Aorta (tissue), 5 donors: Measurements from ENCODE around the gene ASMT. TPM values are rescaled to one million over a fixed set of nuclear protein-coding genes. Genes with fewer than 3 reads are reported as not detected.

Experiments
- ATAC-seq: fragments of 200-7000 bp; cut with Tn5 transposase; one replicate; pipeline ENCODE4 v1.9.1; 2022; ENCODE audit warnings: moderate library complexity; ENCODE audit not compliant: low FRiP score
- DNase-seq, 2 donors: peaks; one replicate each; pipeline ENCODE4 v3.0.0-alpha.2; 2020
- H3K27ac ChIP-seq, 2 donors: one replicate each; pipeline ENCODE4 v1.5.1; 2013; ENCODE audit warnings: low read length in 2 of 2, mild to moderate bottlenecking in 2 of 2, moderate library complexity in 2 of 2, control low read depth in 1 of 2, inconsistent platforms in 1 of 2, low read depth in 1 of 2
- H3K27me3 ChIP-seq, 2 donors: one replicate each; pipeline ENCODE4 v1.6.1; 2013; ENCODE audit warnings: control low read depth in 1 of 2, low read length in 1 of 2, mild to moderate bottlenecking in 1 of 2, moderate library complexity in 1 of 2; ENCODE audit not compliant: insufficient read depth in 2 of 2, control insufficient read depth in 1 of 2
- H3K36me3 ChIP-seq, 2 donors: one replicate each; pipeline ENCODE4 v1.6.1; 2013; ENCODE audit warnings: control low read depth in 1 of 2, low read length in 1 of 2, mild to moderate bottlenecking in 1 of 2; ENCODE audit not compliant: insufficient read depth in 2 of 2, control insufficient read depth in 1 of 2
- H3K4me1 ChIP-seq, 2 donors: one replicate each; pipeline ENCODE4 v1.6.1; 2013; ENCODE audit warnings: low read length in 2 of 2, control low read depth in 1 of 2, mild to moderate bottlenecking in 1 of 2, moderate library complexity in 1 of 2; ENCODE audit not compliant: insufficient read depth in 2 of 2, control insufficient read depth in 1 of 2
- H3K4me3 ChIP-seq, 2 donors: one replicate each; pipeline ENCODE4 v1.5.1; 2013; ENCODE audit warnings: low read length in 2 of 2, control low read depth in 1 of 2, mild to moderate bottlenecking in 1 of 2
- H3K9me3 ChIP-seq: one replicate; pipeline ENCODE4 v1.6.1; 2013; ENCODE audit warnings: mild to moderate bottlenecking, low read length; ENCODE audit not compliant: control insufficient read depth
- WGBS, 2 donors: extraction: QIAGEN DNeasy Blood & Tissue Kit; methylation state at CpG; one replicate each; pipeline ENCODE4 v1.1.7; 2013; 5-methylcytosine and 5-hydroxymethylcytosine counted together
- intact Hi-C, 2 donors: fragments of 100-400 bp; cut with DNase I; formaldehyde crosslinking; loops; one replicate each; pipeline versions ENCODE4 v1.14.2 to v1.15.0; 2022
- polyA plus RNA-seq, 2 donors: library from polyadenylated mRNA; stranded (reverse); fragments of 200-250 nt; gene quantifications; one replicate each; pipeline ENCODE4 v1.2.3, GENCODE V29; 2013
- total RNA-seq, 2 donors: library from RNA; stranded (reverse); fragmentation: NEBNext Ultra II Directional; extraction: Animal tissue kit (Norgen Biotek cat#: 25700); gene quantifications; one replicate each; pipeline ENCODE4 v1.2.1, GENCODE V29; 2021
- donor health status: healthy with polysubstance abuse.
- donor health status: Bipolar disorder and iron deficiency.
- donor health status: DM: no; HTN: no; CAD: no.
- donor health status: DM: no; HTN: no; CAD: no.
- donor health status: DM: yes; HTN: yes; CAD: no.

The ASMT gene
- total and polyA plus RNA-seq, 4 donors: 0.69 to 6.9 (median 1.3) TPM; not detected in 1

- no peak overlapping the region for H3K27ac ChIP-seq
- no peaks in the 10 kb centered on the region for H3K27me3 ChIP-seq
- no peak overlapping the region for H3K4me3 ChIP-seq
- ATAC-seq (no peak), DNase-seq (peak; percentile 52 to 73)
- H3K4me1 ChIP-seq: no peaks in the 10 kb centered on the region
- intact Hi-C loops: loop anchor here (5.0 to 10.0 kb wide), 2 partner anchors 141 to 911 kb away; partner anchors contain the start of genes ASMTL (in 2 of the 2), DHRSX (in 1 of the 2) and ZBED1 (in 1 of the 2)
- peaks cover 0 to 9% of the 10 kb centered on the region in 2 donors for H3K36me3 ChIP-seq
- WGBS, 2 donors: 90 to 92% methylated on average over 60 of the region's 60 CpGs
- no peaks in the 10 kb centered on the region for H3K9me3 ChIP-seq
Measured at GRCh38 chrX:1593286-1594271, 21.3 kb upstream of the ASMT start.

DNA sequence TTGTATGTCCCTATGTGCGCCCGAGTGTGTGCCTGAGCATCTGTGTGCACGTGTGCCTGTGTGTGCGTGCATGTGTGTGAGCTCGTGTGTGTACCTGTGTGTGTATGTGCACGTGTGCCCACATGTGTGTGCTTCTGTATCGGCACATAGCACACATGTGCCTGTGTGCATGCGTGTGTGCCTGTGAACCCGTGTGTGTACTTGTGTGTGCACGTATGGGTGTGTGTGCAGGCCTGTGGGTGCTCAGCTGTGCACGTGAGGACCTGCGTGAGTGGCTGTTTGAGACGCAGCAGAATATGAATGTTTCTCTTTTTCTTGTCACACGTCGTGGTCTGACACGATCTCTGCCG, 19.2 kb upstream of the ASMT start:
- DNase-seq (no peak), ATAC-seq (no peak)
- H3K4me3 ChIP-seq: no peak overlapping the region
- no peaks in the 10 kb centered on the region for H3K27me3 ChIP-seq
- H3K27ac ChIP-seq: no peak overlapping the region
- intact Hi-C loops: loop anchor here in 1 of 2 donors (10.0 kb wide), 1 partner anchor 909 kb away; the partner anchor contains the start of genes DHRSX and ZBED1
- H3K9me3 ChIP-seq: no peaks in the 10 kb centered on the region
- peaks cover 0 to 19% of the 10 kb centered on the region in 2 donors for H3K36me3 ChIP-seq
- 92 to 93% methylated on average over 17 of the region's 17 CpGs for WGBS, 2 donors
- H3K4me1 ChIP-seq: no peaks in the 10 kb centered on the region

DNA sequence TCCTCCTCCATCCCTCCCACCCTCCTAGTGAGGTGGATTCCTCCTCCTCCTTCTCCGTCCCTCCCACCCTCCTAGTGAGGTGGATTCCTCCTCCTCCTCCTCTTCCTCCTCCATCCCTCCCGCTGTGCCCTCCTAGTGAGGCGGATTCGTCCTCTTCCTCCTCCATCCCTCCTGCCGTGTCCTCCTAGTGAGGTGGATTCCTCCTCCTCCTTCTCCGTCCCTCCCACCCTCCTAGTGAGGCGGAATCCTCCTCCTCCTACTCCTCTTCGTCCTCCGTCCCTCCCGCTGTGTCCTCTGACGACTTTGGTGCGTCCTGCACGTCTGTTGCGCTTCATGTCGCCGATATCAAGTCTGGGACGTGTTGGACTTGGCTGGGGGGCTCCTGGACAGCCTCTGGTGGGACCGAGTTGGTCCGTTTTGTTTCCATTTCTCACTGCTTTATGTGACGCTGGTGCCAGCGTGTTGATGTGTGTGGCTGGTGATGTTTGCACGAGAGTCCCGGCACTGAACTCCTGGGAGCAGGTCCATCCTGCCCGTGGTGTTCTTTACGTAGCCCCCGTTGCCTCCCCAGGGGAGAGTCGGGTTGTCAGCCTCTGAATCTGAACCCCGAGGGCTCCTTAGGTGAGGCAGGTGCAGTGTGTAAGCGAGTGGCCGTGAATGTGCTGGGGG, 18.0 kb upstream of the ASMT start:
- peaks cover 9 to 29% of the 10 kb centered on the region in 2 donors for H3K36me3 ChIP-seq
- intact Hi-C loops: loop anchor here in 1 of 2 donors (10.0 kb wide), 1 partner anchor 908 kb away; the partner anchor contains the start of genes DHRSX and ZBED1
- 84 to 86% methylated on average over 25 to 26 of the region's 30 CpGs for WGBS, 2 donors
- no peaks in the 10 kb centered on the region for H3K4me1 ChIP-seq
- no peak overlapping the region for H3K4me3 ChIP-seq
- DNase-seq (peak in 1 of 2 donors; percentile 44), ATAC-seq (no peak)
- H3K27ac ChIP-seq: no peak overlapping the region
- H3K9me3 ChIP-seq: no peaks in the 10 kb centered on the region
- H3K27me3 ChIP-seq: no peaks in the 10 kb centered on the region

GRCh38 chrX:1597345-1598020, 17.4 kb upstream of the ASMT start:
- intact Hi-C loops: loop anchor here in 1 of 2 donors (10.0 kb wide), 1 partner anchor 907 kb away; the partner anchor contains the start of genes DHRSX and ZBED1
- Histone ChIP-seq H3K4me3 (no peak overlapping the region), H3K36me3 (peaks cover 9 to 30% of the 10 kb centered on the region in 2 donors), H3K27ac (no peak overlapping the region), H3K9me3 (no peaks in the 10 kb centered on the region), H3K27me3 (no peaks in the 10 kb centered on the region), H3K4me1 (no peaks in the 10 kb centered on the region)
- WGBS, 2 donors: 93% methylated on average over 25 of the region's 25 CpGs
- DNase-seq: peak in 1 of 2 donors; percentile 72
- no peak for ATAC-seq

GRCh38 chrX:1598021-1598875, 16.6 kb upstream of the ASMT start:
- peak in 1 of 2 donors; percentile 74 for DNase-seq
- intact Hi-C loops: loop anchor here in 1 of 2 donors (10.0 kb wide), 1 partner anchor 907 kb away; the partner anchor contains the start of genes DHRSX and ZBED1
- no peaks in the 10 kb centered on the region for H3K9me3 ChIP-seq
- WGBS, 2 donors: 92% methylated on average over 50 of the region's 50 CpGs
- H3K36me3 ChIP-seq: peaks cover 9 to 30% of the 10 kb centered on the region in 2 donors
- no peak for ATAC-seq
- no peaks in the 10 kb centered on the region for H3K4me1 ChIP-seq
- H3K27me3 ChIP-seq: no peaks in the 10 kb centered on the region
- no peak overlapping the region for H3K4me3 ChIP-seq
- no peak overlapping the region for H3K27ac ChIP-seq

DNA sequence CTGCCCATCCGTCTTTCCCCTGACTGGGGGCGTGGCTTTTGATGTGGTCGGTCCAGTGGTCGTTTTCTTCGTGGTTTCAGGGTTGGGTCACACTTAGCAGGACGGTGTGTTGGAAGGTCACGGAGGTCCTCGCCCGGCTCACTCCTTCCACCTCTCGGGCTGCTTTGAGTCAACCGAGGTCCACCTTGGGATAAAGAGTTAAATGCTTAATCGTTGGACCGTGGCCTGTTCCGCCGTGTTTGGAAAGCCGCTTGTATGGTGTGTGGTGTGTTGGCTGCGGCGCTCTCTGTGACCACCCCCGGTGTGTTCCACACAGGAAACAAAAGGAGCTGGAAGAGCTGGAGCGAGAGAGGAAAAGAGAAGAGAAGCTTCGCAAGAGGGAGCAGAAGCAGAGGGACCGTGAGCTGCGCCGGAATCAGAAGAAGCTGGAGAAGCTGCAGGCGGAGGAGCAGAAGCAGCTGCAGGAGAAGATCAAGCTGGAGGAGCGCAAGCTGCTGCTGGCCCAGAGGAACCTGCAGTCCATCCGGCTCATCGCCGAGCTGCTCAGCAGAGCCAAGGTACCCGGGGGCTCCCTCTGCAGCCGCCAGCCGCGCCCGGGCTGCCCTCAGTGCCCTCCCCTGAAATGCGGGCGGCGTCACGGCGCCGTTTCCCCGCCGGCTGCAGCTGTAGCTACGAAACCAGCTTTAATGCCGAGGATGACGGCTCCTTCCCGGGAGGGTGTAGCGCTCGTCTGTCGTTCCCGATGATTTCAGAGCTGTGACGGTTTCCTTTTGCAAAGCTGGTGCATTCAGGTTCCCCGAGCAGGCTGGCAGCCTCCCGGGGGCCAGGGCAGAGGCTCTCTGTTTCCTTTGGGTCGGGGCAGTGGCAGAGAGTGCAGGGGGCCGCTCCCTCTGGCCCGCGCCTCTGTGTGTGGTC, 15.7 kb upstream of the ASMT start:
- intact Hi-C loops: loop anchor here in 1 of 2 donors (10.0 kb wide), 1 partner anchor 906 kb away; the partner anchor contains the start of genes DHRSX and ZBED1
- WGBS, 2 donors: 90 to 91% methylated on average over 57 of the region's 57 CpGs
- Histone ChIP-seq H3K4me1 (no peaks in the 10 kb centered on the region), H3K9me3 (no peaks in the 10 kb centered on the region), H3K27ac (no peak overlapping the region), H3K36me3 (peaks cover 12 to 27% of the 10 kb centered on the region in 2 donors), H3K27me3 (no peaks in the 10 kb centered on the region), H3K4me3 (no peak overlapping the region)
- no peak for ATAC-seq
- peak in 1 of 2 donors; percentile 46 for DNase-seq

DNA sequence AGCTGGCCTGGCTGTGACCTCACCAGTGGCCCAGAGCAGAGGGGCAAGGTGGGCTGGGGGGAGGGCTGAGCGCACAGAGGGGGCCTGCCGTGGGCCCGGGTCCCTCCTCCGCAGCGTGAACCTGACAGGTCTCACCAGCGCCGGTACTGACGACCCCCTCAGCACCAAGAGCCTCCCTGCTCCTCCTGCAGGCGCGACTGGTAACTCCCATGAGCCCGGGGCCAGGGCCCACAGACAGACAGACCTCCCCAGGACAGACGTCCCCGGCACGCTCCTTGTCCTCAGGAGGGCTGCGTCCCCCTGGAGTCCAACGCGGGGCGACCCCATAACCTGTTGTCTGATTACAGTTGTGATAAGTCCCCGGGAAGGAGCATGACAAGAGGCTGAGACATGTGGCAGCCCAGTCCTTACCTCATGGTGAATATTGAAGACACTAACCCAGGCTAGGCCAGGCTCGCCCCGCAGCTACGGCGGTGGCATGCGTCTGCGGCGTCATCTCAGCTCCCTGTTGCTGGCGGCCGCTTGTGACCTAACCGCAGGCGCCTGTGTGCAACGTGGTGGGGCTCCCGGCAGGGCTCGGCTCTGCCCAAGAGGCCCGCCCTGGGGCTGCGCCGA, 15.0 kb upstream of the ASMT start:
- intact Hi-C loops: loop anchor here in 1 of 2 donors (10.0 kb wide), 1 partner anchor 905 kb away; the partner anchor contains the start of genes DHRSX and ZBED1
- H3K9me3 ChIP-seq: no peaks in the 10 kb centered on the region
- H3K27ac ChIP-seq: no peak overlapping the region
- WGBS, 2 donors: 95 to 96% methylated on average over 36 of the region's 36 CpGs
- peaks cover 13 to 27% of the 10 kb centered on the region in 2 donors for H3K36me3 ChIP-seq
- DNase-seq (peak in 1 of 2 donors; percentile 68), ATAC-seq (peak; percentile 21)
- H3K4me3 ChIP-seq: no peak overlapping the region
- no peaks in the 10 kb centered on the region for H3K4me1 ChIP-seq
- no peaks in the 10 kb centered on the region for H3K27me3 ChIP-seq
